Tibial nerve (tissue), 4 donors: Measurements from ENCODE around the gene METTL18. TPM values are rescaled to one million over a fixed set of nuclear protein-coding genes. Genes with fewer than 3 reads are reported as not detected.

Source experiments
- DNase-seq, 2 donors: peaks; one replicate each; pipeline ENCODE4 v3.0.0-alpha.2; 2019; ENCODE audit warnings: low spot score in 2 of 2
- H3K27ac ChIP-seq, 4 donors: fragments of 200-600 bp; sonication (generic) in 3 of 4; one replicate each; pipeline ENCODE4 v1.5.1; 2017 to 2019; ENCODE audit warnings: mild to moderate bottlenecking in 1 of 4
- H3K27me3 ChIP-seq, 2 donors: fragments of 200-600 bp; sonication (generic) in 1 of 2; one replicate each; pipeline versions ENCODE4 v1.5.1 to v1.6.0; 2017 to 2019
- H3K36me3 ChIP-seq, 3 donors: fragments of 200-600 bp; sonication (generic); one replicate each; pipeline ENCODE4 v1.5.1; 2018 to 2019
- H3K4me1 ChIP-seq, 4 donors: fragments of 200-600 bp; sonication (generic) in 3 of 4; one replicate each; pipeline ENCODE4 v1.5.1; 2017 to 2019
- H3K4me3 ChIP-seq, 4 donors: fragments of 200-600 bp; sonication (generic) in 3 of 4; one replicate each; pipeline ENCODE4 v1.5.1; 2017 to 2019; ENCODE audit warnings: mild to moderate bottlenecking in 1 of 4, moderate library complexity in 1 of 4
- H3K9me3 ChIP-seq, 4 donors: fragments of 200-600 bp; sonication (generic) in 3 of 4; one replicate each; pipeline ENCODE4 v1.5.1; 2017 to 2019
- EP300 ChIP-seq, 2 donors: sonication (generic); formaldehyde crosslinking; IDR thresholded peaks; one replicate each; pipeline ENCODE4 v1.6.1; 2017; ENCODE audit warnings: antibody characterized with exemption in 2 of 2, mild to moderate bottlenecking in 1 of 2
- POLR2A ChIP-seq, 2 donors: fragments of 450-650 bp; IDR thresholded peaks; one replicate each; pipeline ENCODE4 v1.6.1; 2017; ENCODE audit warnings: antibody characterized with exemption in 2 of 2, mild to moderate bottlenecking in 2 of 2, moderate library complexity in 2 of 2
- WGBS, 2 donors: methylation state at CpG; one replicate each; pipeline ENCODE4 v1.1.5; 2018; 5-methylcytosine and 5-hydroxymethylcytosine counted together
- total RNA-seq, 4 donors: library from RNA; depleted of rRNA; stranded (reverse); fragments of >200 nt; gene quantifications; one replicate each; pipeline ENCODE4 v1.1.0, GENCODE V29; 2016
- TF ChIP-seq, protein P1 (sequence below), 5 experiments: fragments of 200-600 bp in 3 of 5; fragments of 450-650 bp in 2 of 5; sonication (generic) in 3 of 5; IDR thresholded peaks; one replicate each; pipeline ENCODE4 v1.5.1; 2016 to 2019; ENCODE audit warnings: antibody characterized with exemption in 5 of 5, mild to moderate bottlenecking in 3 of 5, moderate library complexity in 2 of 5

METTL18 gene
- total RNA-seq, 4 donors from 2014 or later: 4.2 to 9.0 (median 6.0) TPM

DNA sequence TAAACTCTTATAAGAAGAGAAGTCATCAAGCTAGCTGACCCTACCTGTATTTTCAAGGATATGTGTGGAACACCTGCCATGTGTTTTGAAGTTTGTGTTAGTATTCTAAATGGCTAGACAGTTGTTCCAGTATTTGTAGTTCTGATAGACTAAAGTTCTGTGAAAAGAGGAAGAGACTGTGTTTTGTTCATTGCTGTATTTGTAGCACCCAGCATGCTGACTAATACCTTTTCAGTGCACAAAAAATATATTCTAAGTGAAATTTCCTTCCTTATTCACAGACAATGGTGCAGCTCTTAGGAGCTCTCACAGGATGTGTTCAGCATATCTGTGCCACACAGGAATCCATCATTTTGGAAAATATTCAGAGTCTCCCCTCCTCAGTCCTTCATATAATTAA lies 8.2 kb upstream of the METTL18 start:
- TF ChIP-seq EP300 (IDR thresholded peaks at IDR 0.05): no peak
- TF ChIP-seq, protein P1, sequence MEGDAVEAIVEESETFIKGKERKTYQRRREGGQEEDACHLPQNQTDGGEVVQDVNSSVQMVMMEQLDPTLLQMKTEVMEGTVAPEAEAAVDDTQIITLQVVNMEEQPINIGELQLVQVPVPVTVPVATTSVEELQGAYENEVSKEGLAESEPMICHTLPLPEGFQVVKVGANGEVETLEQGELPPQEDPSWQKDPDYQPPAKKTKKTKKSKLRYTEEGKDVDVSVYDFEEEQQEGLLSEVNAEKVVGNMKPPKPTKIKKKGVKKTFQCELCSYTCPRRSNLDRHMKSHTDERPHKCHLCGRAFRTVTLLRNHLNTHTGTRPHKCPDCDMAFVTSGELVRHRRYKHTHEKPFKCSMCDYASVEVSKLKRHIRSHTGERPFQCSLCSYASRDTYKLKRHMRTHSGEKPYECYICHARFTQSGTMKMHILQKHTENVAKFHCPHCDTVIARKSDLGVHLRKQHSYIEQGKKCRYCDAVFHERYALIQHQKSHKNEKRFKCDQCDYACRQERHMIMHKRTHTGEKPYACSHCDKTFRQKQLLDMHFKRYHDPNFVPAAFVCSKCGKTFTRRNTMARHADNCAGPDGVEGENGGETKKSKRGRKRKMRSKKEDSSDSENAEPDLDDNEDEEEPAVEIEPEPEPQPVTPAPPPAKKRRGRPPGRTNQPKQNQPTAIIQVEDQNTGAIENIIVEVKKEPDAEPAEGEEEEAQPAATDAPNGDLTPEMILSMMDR (IDR thresholded peaks at IDR 0.05): no peak
- Histone ChIP-seq H3K36me3 (peaks cover 0 to 22% (median 0%) of the 10 kb centered on the region in 3 donors), H3K27ac (no peak overlapping the region), H3K27me3 (no peaks in the 10 kb centered on the region), H3K9me3 (no peaks in the 10 kb centered on the region), H3K4me3 (no peak overlapping the region), H3K4me1 (peaks cover 0 to 3% (median 0%) of the 10 kb centered on the region in 4 donors)
- DNase-seq: no peak

- 95% methylated on average over 5 of the region's 5 CpGs for WGBS, 2 donors
- no peak for DNase-seq
- H3K27me3 ChIP-seq: no peaks in the 10 kb centered on the region
- no peak overlapping the region for H3K4me3 ChIP-seq
- TF ChIP-seq POLR2A (IDR thresholded peaks at IDR 0.05) (no peak), EP300 (IDR thresholded peaks at IDR 0.05) (no peak)
- TF ChIP-seq, protein P1 (IDR thresholded peaks at IDR 0.05): no peak
- peaks cover 0 to 31% (median 5%) of the 10 kb centered on the region in 4 donors for H3K4me1 ChIP-seq
- H3K27ac ChIP-seq: no peak overlapping the region
- peaks cover 0 to 12% (median 0%) of the 10 kb centered on the region in 3 donors for H3K36me3 ChIP-seq
- no peaks in the 10 kb centered on the region for H3K9me3 ChIP-seq
Observed at GRCh38 chr1:169797281-169797680, 2.6 kb upstream of the METTL18 start.

DNA sequence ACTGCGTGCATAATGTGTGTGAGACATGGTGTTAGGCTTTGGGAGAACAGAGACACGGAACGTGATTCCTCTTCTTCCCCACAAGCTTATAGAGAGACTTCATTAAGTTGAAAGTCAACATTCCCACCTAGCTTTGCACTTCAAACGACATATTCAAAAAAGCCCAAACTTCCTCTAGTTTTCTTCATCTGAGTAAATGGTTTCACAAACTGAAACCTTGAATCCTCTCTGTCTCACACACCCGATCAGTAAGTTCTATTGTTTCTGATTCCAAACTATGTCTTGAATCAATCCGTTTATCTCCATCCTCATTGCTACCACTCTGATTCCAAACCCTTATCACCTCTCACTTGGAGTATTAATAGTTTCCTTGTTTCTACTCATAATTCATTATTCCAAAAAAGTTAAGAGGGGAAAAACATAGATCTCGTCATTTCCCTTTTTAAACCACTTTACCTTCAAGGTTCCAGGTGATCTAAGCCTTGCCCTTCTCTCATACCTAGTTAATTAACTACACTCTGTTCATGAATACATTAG lies 1.6 kb upstream of the METTL18 start:
- H3K9me3 ChIP-seq: no peaks in the 10 kb centered on the region
- H3K4me1 ChIP-seq: peaks cover 0 to 34% (median 5%) of the 10 kb centered on the region in 4 donors
- WGBS, 2 donors: 82 to 85% methylated on average over 7 of the region's 7 CpGs
- no peaks in the 10 kb centered on the region for H3K27me3 ChIP-seq
- no peak overlapping the region for H3K4me3 ChIP-seq
- H3K36me3 ChIP-seq: peaks cover 0 to 12% (median 0%) of the 10 kb centered on the region in 3 donors
- H3K27ac ChIP-seq: no peak overlapping the region
- TF ChIP-seq, protein P1 (IDR thresholded peaks at IDR 0.05): no peak
- TF ChIP-seq EP300 (IDR thresholded peaks at IDR 0.05) (no peak), POLR2A (IDR thresholded peaks at IDR 0.05) (no peak)
- no peak for DNase-seq

- H3K27ac ChIP-seq: no peak overlapping the region
- TF ChIP-seq, protein P1 (IDR thresholded peaks at IDR 0.05): no peak
- TF ChIP-seq POLR2A (IDR thresholded peaks at IDR 0.05) (no peak), EP300 (IDR thresholded peaks at IDR 0.05) (no peak)
- H3K9me3 ChIP-seq: no peaks in the 10 kb centered on the region
- no peaks in the 10 kb centered on the region for H3K27me3 ChIP-seq
- H3K4me3 ChIP-seq: peak overlapping the region; percentile 57 to 82 (median 73)
- H3K36me3 ChIP-seq: peaks cover 0 to 16% (median 0%) of the 10 kb centered on the region in 3 donors
- 9 to 20% methylated on average over 5 of the region's 5 CpGs for WGBS, 2 donors
- peaks cover 0 to 34% (median 5%) of the 10 kb centered on the region in 4 donors for H3K4me1 ChIP-seq
- DNase-seq: no peak
Observed at GRCh38 chr1:169795687-169796086, 980 bp upstream of the METTL18 start.

DNA sequence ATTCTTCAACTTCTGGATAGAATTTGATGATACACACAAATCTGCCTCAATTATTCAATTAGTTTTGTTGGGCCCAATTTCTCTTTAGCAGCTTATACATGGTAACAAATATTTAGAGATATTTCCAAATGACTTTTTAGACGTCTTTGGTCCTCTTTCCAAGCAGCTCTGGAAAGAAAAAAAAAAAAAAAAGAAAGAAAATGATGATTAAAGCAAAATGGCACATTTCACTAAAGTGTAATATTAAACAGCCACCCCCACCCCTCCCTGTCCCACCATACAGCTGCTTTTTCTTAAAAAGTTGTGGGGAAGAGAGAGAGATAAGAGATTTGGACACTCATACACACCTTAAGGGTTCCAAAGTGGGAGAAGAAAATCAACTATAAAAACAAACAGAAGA lies 977 bp downstream of the METTL18 start:
- peak overlapping the region in 3 of 4 donors; percentile 77 to 93 (median 89) for H3K27ac ChIP-seq
- 35 to 43% methylated on average over 1 of the region's 1 CpG for WGBS, 2 donors

More for the DNA sequence above, 977 bp downstream of the METTL18 start:
- TF ChIP-seq EP300 (IDR thresholded peaks at IDR 0.05) (no peak), POLR2A (IDR thresholded peaks at IDR 0.05) (no peak)
- TF ChIP-seq, protein P1 (IDR thresholded peaks at IDR 0.05): no peak
- peaks cover 0 to 34% (median 5%) of the 10 kb centered on the region in 4 donors for H3K4me1 ChIP-seq
- peaks cover 0 to 18% (median 0%) of the 10 kb centered on the region in 3 donors for H3K36me3 ChIP-seq
- DNase-seq: no peak
- no peaks in the 10 kb centered on the region for H3K9me3 ChIP-seq
- H3K27me3 ChIP-seq: no peaks in the 10 kb centered on the region
- H3K4me3 ChIP-seq: peak overlapping the region; percentile 57 to 82 (median 73)
